Liver (tissue), 3 donors: ENCODE measurements around the gene PROK1.

Source experiments
- ATF3 ChIP-seq: IDR thresholded peaks from 2 replicates; pipeline ENCODE4 v1.6.1; 2016; ENCODE audit warnings: antibody characterized with exemption
- CTCF ChIP-seq: fragments of 150-350 bp; IDR thresholded peaks from 2 replicates; pipeline ENCODE4 v1.5.1; 2017; ENCODE audit warnings: improper control_type of control experiment, low read depth, low read length; ENCODE audit not compliant: missing input control
- EGR1 ChIP-seq, 2 donors: IDR thresholded peaks; 2 replicates each; pipeline ENCODE4 v1.6.1; 2016 to 2018; ENCODE audit warnings: antibody characterized with exemption in 2 of 2, low read depth in 2 of 2
- GABPA ChIP-seq, 2 donors: IDR thresholded peaks in 1 of 2; conservative IDR thresholded peaks in 1 of 2; 2 replicates each; pipeline ENCODE4 v1.6.1; 2016; ENCODE audit warnings: antibody characterized with exemption in 2 of 2, mild to moderate bottlenecking in 1 of 2, moderate library complexity in 1 of 2
- JUND ChIP-seq, 2 donors: IDR thresholded peaks; 2 replicates each; pipeline ENCODE4 v1.6.1; 2016; ENCODE audit warnings: antibody characterized with exemption in 2 of 2
- MAX ChIP-seq: IDR thresholded peaks from 2 replicates; pipeline ENCODE4 v1.6.1; 2016; ENCODE audit warnings: antibody characterized with exemption
- RAD21 ChIP-seq, 2 donors: IDR thresholded peaks; 2 replicates each; pipeline ENCODE4 v1.6.1; 2016; ENCODE audit warnings: antibody characterized with exemption in 2 of 2, mild to moderate bottlenecking in 2 of 2
- REST ChIP-seq: IDR thresholded peaks from 2 replicates; pipeline ENCODE4 v1.6.1; 2016; ENCODE audit warnings: antibody characterized with exemption, mild to moderate bottlenecking
- RXRA ChIP-seq, 2 donors: IDR thresholded peaks; 2 replicates each; pipeline ENCODE4 v1.6.1; 2017 to 2018; ENCODE audit warnings: antibody characterized with exemption in 2 of 2, mild to moderate bottlenecking in 1 of 2
- SP1 ChIP-seq: IDR thresholded peaks from 2 replicates; pipeline ENCODE4 v1.6.1; 2018; ENCODE audit warnings: antibody characterized with exemption, mild to moderate bottlenecking
- TAF1 ChIP-seq: conservative IDR thresholded peaks from 2 replicates; pipeline ENCODE4 v1.6.1; 2016; ENCODE audit warnings: antibody characterized with exemption, mild to moderate bottlenecking
- YY1 ChIP-seq: IDR thresholded peaks from 2 replicates; pipeline ENCODE4 v1.6.1; 2016; ENCODE audit warnings: antibody characterized with exemption, mild to moderate bottlenecking
- donor health status: healthy.
- donor health status: healthy.

GRCh38 chr1:110465814-110466380 is 14.9 kb downstream of the PROK1 start:
- TF ChIP-seq JUND (IDR thresholded peaks at IDR 0.05), result no peak
- TF ChIP-seq CTCF, result no peak
- TF ChIP-seq RAD21 (IDR thresholded peaks at IDR 0.05), result no peak
- no peak for TF ChIP-seq MAX
- TF ChIP-seq ATF3, result no peak
- TF ChIP-seq YY1, result no peak
- no peak for TF ChIP-seq RXRA (IDR thresholded peaks at IDR 0.05)
- TF ChIP-seq TAF1, result no peak
- TF ChIP-seq EGR1 (IDR thresholded peaks at IDR 0.05; ENCODE audit: low read depth in 2 of 2), result no peak
- TF ChIP-seq SP1, result no peak
- no peak for TF ChIP-seq REST
- TF ChIP-seq GABPA (IDR thresholded peaks at IDR 0.05 in 1 of 2, conservative IDR thresholded peaks at IDR 0.05 in 1 of 2), result no peak
